Panc1 (cell line): Measurements from ENCODE around the gene CT45A10. TPM values are rescaled to one million over a fixed set of nuclear protein-coding genes. Genes with fewer than 3 reads are reported as not detected.

Experiments used
- ATAC-seq: fragments of 200-7000 bp; cut with Tn5 transposase; 2 replicates; pipeline ENCODE4 v1.9.1; 2020; ENCODE audit warnings: mild to moderate bottlenecking, moderate library complexity
- BruUV-seq: library from RNA; stranded (reverse); fragments of 400-500 nt; replicated peaks from 2 replicates; lab custom pipeline; 2021; lab: Mats Ljungman, UMichigan
- CTCF ChIA-PET: fragments of 300-600 bp; sonication (Branson Sonifier 250); formaldehyde crosslinking; loops from one replicate; lab custom pipeline; 2022; ENCODE audit warnings: antibody characterized with exemption; lab: Charles Lee
- POLR2A ChIA-PET: fragments of 300-600 bp; sonication (Branson Sonifier 250); formaldehyde crosslinking; loops from one replicate; lab custom pipeline; 2022; ENCODE audit warnings: antibody characterized with exemption; lab: Charles Lee
- DNase-seq: peaks from one replicate; pipeline ENCODE4 v3.0.0-alpha.2; 2010; ENCODE audit warnings: low read depth, low spot score
- H3K27ac ChIP-seq: 2 replicates; pipeline ENCODE4 v1.5.1; 2011; ENCODE audit warnings: mild to moderate bottlenecking, low read length, inconsistent platforms
- H3K27me3 ChIP-seq: fragments of 200-500 bp; sonication (Bioruptor generic); 2 replicates; pipeline ENCODE4 v1.6.0; 2014; ENCODE audit warnings: low read length, inconsistent platforms; ENCODE audit not compliant: control insufficient read depth, insufficient read depth
- H3K36me3 ChIP-seq: fragments of 200-500 bp; sonication (Bioruptor generic); 2 replicates; pipeline ENCODE4 v1.5.1; 2014; ENCODE audit warnings: inconsistent platforms, mild to moderate bottlenecking, low read length, moderate library complexity; ENCODE audit not compliant: control insufficient read depth, insufficient read depth
- H3K4me1 ChIP-seq: 2 replicates; pipeline ENCODE4 v1.5.1; 2011; ENCODE audit warnings: inconsistent platforms, mild to moderate bottlenecking, low read length, moderate library complexity; ENCODE audit not compliant: control insufficient read depth, insufficient read depth
- H3K4me3 ChIP-seq, 2 experiments: 2 replicates each; pipeline ENCODE4 v1.5.1; 2011 to 2012; ENCODE audit warnings: low read depth in 2 of 2, low read length in 2 of 2, mild to moderate bottlenecking in 2 of 2, inconsistent platforms in 1 of 2, moderate library complexity in 1 of 2
- H3K9me3 ChIP-seq: fragments of 200-500 bp; sonication (Bioruptor generic); 2 replicates; pipeline ENCODE4 v1.5.1; 2014; ENCODE audit warnings: low read depth, mild to moderate bottlenecking, inconsistent platforms, low read length, moderate library complexity; ENCODE audit not compliant: control insufficient read depth, insufficient read depth
- CTCF ChIP-seq: fragments of 450-650 bp; IDR thresholded peaks from 2 replicates; pipeline ENCODE4 v1.5.1; 2017; ENCODE audit warnings: mild to moderate bottlenecking
- POLR2AphosphoS5 ChIP-seq: IDR thresholded peaks from 2 replicates; pipeline ENCODE4 v1.6.1; 2012; ENCODE audit warnings: mild to moderate bottlenecking, low read depth, low read length, moderate library complexity
- SIN3A ChIP-seq: IDR thresholded peaks from 2 replicates; pipeline ENCODE4 v1.6.1; 2012; ENCODE audit warnings: low read depth, mild to moderate bottlenecking, low read length, moderate library complexity, borderline replicate concordance; ENCODE audit not compliant: insufficient read depth
- TCF7L2 ChIP-seq: IDR thresholded peaks from 2 replicates; pipeline ENCODE4 v1.6.1; 2011; ENCODE audit warnings: mild to moderate bottlenecking, low read depth, low read length, inconsistent platforms
- in situ Hi-C: cut with HindIII; loops from 2 replicates; pipeline ENCODE4 v1.10.0; 2016; ENCODE audit warnings: low sequenced_read_pairs, low pct_unique_long_range_greater_than_20kb
- intact Hi-C: fragments of 100-400 bp; cut with micrococcal nuclease; formaldehyde crosslinking; loops from one replicate; pipeline ENCODE4 v1.10.0; 2022; ENCODE audit not compliant: unreplicated experiment
- total RNA-seq: library from RNA; stranded (reverse); gene quantifications from one replicate; pipeline ENCODE4 v1.2.1, GENCODE V29; 2021; ENCODE audit not compliant: unreplicated experiment
- TF ChIP-seq, protein P1 (sequence below), 2 experiments: IDR thresholded peaks; 2 replicates each; pipeline ENCODE4 v1.6.1; 2011 to 2012; ENCODE audit warnings: low read depth in 2 of 2, control low read depth in 1 of 2, low read length in 1 of 2, mild to moderate bottlenecking in 1 of 2, moderate library complexity in 1 of 2; ENCODE audit not compliant: insufficient read depth in 1 of 2

CT45A10 gene
- total RNA-seq, 1 experiment from 2014 or later: not detected

DNA sequence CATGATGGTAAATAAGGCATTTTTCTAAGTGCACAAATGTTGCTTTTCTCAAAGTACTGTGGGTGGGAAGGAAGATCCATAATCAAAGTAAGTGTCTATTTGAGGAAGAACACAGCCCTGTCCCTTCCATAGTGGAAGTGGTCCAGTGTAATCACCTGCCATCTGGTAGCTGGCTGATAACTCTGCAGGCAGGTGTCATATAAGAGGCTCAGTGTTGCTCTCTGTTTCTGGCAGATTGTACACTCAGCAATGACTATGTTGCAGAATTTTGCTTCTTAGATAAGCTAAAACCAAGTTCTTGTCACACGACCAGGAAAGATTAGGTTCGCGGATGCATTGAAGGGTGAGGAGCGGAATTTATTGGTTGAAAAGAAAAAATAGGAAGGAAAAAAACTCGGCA is 21.2 kb upstream of the CT45A10 start:
- in situ Hi-C loops (no loop called here), intact Hi-C loops (no loop called here)
- POLR2A ChIA-PET: no interaction called here
- H3K9me3 ChIP-seq: no peaks in the 10 kb centered on the region
- CTCF ChIA-PET: no interaction called here
- no peaks in the 10 kb centered on the region for H3K36me3 ChIP-seq
- H3K4me1 ChIP-seq: no peaks in the 10 kb centered on the region
- no TSS peak for BruUV-seq
- no peak overlapping the region for H3K4me3 ChIP-seq
- DNase-seq (no peak), ATAC-seq (no peak)
- TF ChIP-seq SIN3A (no peak), POLR2AphosphoS5 (no peak), TCF7L2 (no peak), CTCF (no peak)
- TF ChIP-seq, protein P1, sequence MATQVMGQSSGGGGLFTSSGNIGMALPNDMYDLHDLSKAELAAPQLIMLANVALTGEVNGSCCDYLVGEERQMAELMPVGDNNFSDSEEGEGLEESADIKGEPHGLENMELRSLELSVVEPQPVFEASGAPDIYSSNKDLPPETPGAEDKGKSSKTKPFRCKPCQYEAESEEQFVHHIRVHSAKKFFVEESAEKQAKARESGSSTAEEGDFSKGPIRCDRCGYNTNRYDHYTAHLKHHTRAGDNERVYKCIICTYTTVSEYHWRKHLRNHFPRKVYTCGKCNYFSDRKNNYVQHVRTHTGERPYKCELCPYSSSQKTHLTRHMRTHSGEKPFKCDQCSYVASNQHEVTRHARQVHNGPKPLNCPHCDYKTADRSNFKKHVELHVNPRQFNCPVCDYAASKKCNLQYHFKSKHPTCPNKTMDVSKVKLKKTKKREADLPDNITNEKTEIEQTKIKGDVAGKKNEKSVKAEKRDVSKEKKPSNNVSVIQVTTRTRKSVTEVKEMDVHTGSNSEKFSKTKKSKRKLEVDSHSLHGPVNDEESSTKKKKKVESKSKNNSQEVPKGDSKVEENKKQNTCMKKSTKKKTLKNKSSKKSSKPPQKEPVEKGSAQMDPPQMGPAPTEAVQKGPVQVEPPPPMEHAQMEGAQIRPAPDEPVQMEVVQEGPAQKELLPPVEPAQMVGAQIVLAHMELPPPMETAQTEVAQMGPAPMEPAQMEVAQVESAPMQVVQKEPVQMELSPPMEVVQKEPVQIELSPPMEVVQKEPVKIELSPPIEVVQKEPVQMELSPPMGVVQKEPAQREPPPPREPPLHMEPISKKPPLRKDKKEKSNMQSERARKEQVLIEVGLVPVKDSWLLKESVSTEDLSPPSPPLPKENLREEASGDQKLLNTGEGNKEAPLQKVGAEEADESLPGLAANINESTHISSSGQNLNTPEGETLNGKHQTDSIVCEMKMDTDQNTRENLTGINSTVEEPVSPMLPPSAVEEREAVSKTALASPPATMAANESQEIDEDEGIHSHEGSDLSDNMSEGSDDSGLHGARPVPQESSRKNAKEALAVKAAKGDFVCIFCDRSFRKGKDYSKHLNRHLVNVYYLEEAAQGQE (IDR thresholded peaks at IDR 0.05; ENCODE audit: insufficient read depth in 1 of 2, low read depth in 2 of 2, low read length in 1 of 2): no peak
- H3K27me3 ChIP-seq: peaks cover 9% of the 10 kb centered on the region; the same call in 1 of the 2 replicates
- H3K27ac ChIP-seq: no peak overlapping the region

GRCh38 chrX:135910251-135910650 is 17.0 kb upstream of the CT45A10 start:
- ATAC-seq: no peak
- in situ Hi-C loops: no loop called here
- H3K36me3 ChIP-seq: no peaks in the 10 kb centered on the region
- DNase-seq: no peak
- H3K4me3 ChIP-seq: no peak overlapping the region
- intact Hi-C loops: no loop called here
- no peaks in the 10 kb centered on the region for H3K4me1 ChIP-seq
- no TSS peak for BruUV-seq
- TF ChIP-seq POLR2AphosphoS5: no peak
- no peak for TF ChIP-seq CTCF
- TF ChIP-seq, protein P1 (IDR thresholded peaks at IDR 0.05; ENCODE audit: insufficient read depth in 1 of 2, low read depth in 2 of 2, low read length in 1 of 2): no peak
- no peak for TF ChIP-seq TCF7L2
- no peak for TF ChIP-seq SIN3A
- H3K27me3 ChIP-seq: peaks cover 9% of the 10 kb centered on the region; the same call in 1 of the 2 replicates
- no peak overlapping the region for H3K27ac ChIP-seq
- H3K9me3 ChIP-seq: no peaks in the 10 kb centered on the region
- CTCF ChIA-PET: no interaction called here
- POLR2A ChIA-PET: no interaction called here
